GM21390 (cell line): ENCODE measurements around the gene MAP3K4.
A peak's percentile ranks its signal among the peaks of the same experiment; 100 is the strongest.

Experiments used
- ATAC-seq: cut with Tn5 transposase; IDR thresholded peaks from one replicate; pipeline ENCODE4 v1.9.1; 2021; ENCODE audit not compliant: unreplicated experiment

Gene MAP3K4

GRCh38 chr6:160998766-160999165, 7.2 kb downstream of the MAP3K4 start:
- ATAC-seq = no peak

- no peak for ATAC-seq
Observed at GRCh38 chr6:160999516-160999915, 7.9 kb downstream of the MAP3K4 start.

- no peak for ATAC-seq
Observed at GRCh38 chr6:161000632-161001031, 9.1 kb downstream of the MAP3K4 start.

GRCh38 chr6:161001421-161001820, 9.9 kb downstream of the MAP3K4 start:
- no peak for ATAC-seq

- ATAC-seq = no peak
Observed at GRCh38 chr6:161003336-161003735, 11.8 kb downstream of the MAP3K4 start.

DNA sequence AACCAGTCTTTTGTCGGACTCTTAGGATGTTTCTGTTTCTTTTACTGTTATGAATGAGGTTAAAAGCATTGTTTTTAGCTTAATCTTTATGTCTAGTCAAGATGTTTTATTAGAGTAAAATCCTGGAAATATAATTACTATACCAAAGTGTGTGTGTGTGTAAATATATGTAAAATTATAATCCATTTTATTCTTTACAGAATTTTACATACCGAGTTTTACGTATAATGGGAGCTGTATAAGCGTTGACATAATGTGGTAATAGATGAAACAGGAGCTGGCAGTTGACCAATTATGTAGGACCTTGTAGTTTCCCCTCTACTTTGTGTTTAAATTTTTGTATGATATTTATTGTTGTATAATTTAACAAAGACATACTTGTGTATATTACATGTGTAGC, 16.7 kb downstream of the MAP3K4 start:
- no peak for ATAC-seq

DNA sequence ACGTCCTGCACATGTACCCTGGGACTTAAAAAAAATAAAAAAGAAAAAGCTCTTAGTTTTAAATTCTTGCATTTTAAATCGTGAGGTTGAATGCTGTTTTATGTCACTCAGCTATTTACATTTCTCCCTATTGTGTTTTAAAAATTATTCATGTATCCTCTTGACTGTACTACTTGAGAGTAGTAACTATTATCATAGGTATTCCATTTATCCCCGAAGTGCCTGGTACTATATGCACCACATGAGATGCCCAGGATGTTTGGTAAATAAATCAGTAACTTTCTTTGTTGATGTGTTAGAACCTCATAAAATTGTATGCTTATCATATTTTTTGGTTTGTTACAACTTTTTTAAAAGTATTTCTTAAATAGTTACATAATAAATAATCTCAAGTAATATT, 18.4 kb downstream of the MAP3K4 start:
- ATAC-seq = no peak

GRCh38 chr6:161010418-161010817, 18.8 kb downstream of the MAP3K4 start:
- no peak for ATAC-seq

GRCh38 chr6:161011492-161012480, 20.2 kb downstream of the MAP3K4 start:
- ATAC-seq = no peak

DNA sequence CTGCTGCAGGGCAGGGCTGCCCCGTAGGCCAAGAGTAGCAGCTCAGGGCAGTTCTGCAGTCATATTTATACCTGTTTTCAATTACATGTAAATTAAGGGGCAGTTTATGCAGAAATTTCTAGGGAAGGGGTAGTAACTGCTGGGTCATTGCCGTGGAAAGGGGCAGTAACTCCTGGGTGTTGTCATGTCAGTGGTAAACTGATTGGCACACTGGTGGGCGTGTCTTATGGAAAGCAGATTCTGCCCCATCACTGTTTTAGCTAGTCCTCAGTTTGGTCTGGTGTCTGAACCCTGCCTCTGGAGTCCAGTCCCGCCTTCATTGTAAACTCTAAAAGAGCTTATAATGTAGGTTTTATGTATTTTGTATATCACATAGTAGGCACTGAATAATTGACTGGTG, 22.1 kb downstream of the MAP3K4 start:
- no peak for ATAC-seq

GRCh38 chr6:161017766-161018564, 26.4 kb downstream of the MAP3K4 start:
- ATAC-seq = no peak

DNA sequence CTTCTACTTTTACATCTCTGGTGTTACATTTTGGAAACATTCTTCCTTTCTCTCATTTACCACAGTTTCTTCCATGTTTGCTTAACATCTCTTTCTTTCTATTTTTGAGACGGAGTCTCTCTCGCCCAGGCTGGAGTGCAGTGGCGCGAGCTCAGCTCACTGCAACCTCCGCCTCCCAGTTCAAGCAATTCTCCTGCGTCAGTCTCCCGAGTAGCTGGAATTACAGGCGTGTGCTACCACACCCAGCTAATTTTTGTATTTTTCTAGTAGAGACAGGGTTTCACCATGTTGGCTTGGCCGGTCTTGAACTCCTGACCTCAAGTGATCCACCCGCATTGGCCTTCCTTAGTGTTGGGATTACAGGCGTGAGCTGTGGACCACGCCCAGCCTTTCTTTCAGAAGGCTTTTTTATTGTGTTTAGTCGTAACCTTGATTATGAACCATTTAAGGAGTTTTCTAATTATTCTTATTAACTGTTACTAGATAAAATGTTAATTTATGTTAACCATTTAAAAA, 27.8 kb downstream of the MAP3K4 start:
- no peak for ATAC-seq

DNA sequence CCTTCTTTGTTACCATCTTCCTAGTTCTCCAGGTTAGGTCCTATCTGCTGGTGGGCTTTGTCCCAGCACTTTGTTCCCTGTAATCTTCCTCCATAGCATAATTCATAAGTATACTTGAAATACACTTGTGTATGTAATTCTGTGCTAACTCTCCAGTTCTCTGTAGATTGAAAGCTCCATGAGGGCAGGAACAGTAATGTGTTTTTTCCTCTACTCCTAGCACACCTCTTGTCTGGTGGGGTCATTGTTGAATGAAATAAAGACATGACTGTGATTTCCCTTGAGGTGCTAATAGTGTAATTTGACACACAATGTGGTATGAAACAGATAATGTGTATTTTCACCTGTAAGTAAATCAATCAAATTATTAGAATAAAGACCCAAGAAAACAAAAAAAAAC, 30.0 kb downstream of the MAP3K4 start:
- ATAC-seq = no peak

DNA sequence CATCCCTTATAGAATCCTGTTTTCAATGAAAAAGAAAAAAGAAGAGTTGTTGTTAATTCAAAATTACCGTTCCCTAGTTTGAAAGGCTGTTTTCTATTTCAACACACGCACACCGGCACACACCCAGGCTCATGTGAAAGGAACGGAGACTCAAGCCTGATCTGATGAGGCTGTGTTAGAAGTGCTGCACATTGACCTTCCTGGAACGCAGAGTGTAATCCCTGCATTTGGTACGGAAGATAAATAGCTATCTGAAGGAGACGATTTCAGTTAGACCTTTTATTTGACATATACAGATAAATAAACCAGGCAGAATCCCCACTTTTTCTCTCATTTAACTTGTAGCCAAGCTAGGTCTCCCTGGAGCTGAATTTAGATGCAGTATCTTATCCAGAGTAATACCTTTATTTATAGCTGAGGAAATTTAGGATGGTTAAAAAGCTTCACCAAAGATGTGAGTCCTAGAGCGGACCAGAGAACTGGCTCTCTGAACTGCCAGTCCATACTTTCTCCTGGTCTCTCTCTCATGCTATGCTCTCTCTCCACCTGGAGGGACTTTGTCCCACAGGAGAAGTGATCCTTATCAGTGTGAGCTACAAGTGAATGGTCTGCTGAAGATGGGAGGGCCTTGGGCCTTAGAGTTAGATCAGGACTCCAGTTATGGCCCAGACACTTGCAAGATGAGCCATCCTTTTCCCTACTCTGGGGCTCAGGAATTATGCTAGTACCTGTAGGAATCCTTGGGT, 30.6 kb downstream of the MAP3K4 start:
- no peak for ATAC-seq

DNA sequence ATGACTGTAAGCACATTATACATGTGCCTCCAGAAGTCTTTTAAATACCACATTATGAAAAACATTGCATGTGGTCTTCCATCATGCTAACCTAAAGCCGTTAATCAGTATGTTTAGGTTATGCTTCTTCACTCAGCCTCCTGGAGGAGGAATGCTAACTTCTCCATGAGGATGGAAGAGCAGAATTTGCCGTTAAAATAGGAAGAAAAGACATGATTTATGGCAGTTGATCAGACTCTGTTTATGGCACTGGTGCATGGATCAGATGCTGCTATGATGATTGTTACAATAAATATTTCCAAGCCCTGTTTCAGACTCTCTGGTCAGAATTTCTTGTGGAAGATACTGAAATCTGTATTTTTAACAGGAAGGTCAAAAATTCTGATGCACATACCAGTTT, 31.7 kb downstream of the MAP3K4 start:
- ATAC-seq = no peak

DNA sequence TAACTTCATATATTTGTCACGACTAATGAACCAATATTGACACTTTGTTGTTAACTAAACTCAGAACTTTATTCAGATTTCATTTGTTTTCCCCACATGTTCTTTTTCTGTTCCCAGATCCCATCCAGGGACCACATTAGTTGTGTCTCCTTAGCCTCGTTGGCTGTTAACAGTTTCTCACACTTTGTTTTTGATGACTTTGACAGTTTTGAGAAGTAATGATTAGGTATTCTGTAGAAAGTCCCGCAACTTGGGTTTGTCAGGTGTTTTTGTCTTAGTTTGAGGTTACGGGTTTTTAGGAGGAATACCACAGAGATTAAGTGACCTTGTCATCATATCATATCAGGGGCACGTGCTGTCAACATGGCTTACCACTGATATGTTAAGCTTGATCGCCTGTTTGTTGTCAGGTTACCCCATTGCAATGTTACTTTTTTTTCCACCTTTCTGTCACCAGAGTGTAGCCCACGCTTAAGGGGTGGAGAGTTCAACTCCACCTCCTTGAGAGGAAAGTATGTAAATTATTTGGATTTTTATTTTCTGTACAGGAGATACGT, 32.9 kb downstream of the MAP3K4 start:
- ATAC-seq = no peak

DNA sequence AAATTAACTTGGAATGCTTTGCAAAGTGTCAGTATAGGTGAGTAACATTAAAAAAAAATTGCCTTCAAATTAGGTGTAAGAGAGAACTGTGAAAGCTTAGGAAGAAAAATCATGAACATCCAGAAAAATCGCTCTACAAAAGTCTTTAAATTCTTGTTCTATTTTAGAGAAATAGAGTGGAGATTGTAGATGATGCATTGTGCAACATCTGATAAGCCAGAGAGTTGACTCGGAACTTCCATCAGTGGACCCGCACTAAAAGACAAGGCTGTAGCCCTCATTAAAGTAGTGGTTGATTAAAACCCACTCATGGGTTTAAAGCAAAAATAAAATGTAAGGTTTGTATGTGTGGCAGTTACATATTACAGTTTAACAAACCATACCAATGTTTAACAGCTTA, 35.8 kb downstream of the MAP3K4 start:
- no peak for ATAC-seq

- ATAC-seq = peak; percentile 83
Observed at GRCh38 chr6:161029195-161029809, 37.7 kb downstream of the MAP3K4 start.

DNA sequence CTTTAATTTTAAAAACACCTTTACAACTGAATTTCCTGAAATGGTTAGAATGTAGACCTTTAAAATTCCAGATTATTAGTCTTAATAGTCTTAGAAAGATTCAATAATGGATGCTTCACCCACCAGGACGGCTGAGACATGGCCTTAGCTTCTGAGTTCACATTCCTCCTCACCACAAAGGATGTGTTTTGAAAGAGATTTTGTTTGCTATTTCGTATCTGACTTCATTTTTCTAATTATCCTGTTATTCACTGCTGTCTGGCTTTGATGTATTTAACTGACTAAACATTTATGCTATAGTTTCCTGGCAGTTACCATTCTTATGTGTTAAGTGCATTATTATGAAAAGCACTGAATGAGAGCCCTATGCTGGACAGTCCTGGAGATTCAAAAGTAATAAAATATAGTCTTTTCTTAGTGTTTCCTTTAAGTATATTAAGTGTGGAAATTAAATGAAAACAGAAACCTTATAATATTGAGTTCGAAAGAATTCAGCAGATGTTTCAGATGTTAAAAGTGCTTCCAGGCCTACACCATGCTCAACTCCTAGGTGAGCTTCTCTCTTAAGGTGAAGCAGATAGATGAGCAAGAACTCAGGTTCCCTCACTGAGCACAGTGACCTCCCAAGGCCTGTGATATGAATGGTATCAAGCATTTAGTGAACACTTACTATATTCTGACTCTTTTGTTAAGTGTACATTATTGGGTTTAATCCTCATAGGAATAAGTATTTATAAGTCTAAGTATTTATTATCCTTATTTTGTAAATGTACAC, 40.3 kb downstream of the MAP3K4 start:
- ATAC-seq = no peak

DNA sequence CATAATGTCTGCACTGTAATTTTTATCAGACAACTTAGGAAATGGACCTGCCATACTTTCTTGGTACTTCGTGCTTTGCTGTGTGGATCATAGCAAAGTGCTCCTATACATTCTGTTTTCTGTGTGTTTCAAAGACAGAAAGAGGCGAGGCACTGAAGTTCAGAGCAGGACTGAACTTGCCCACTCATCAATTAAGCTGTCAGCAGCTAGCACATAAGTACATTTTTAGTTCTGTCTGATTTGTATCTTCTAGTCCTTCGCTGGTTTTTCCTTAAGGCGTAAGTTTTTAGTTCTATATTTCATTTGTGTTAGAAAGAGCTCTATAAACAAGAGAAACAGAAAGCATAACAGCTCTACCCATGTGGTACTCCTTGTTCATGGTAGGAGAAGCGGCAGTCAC, 42.1 kb downstream of the MAP3K4 start:
- no peak for ATAC-seq
